DMS53 treated with DMSO at 0.1 percent for 48 hours (cell line): Measurements from ENCODE around the gene OSBPL2.

Source experiments
- DNase-seq: peaks from one replicate; lab custom pipeline; 2025; ENCODE audit not compliant: unreplicated experiment; lab: John Stamatoyannopoulos, UW

The OSBPL2 gene

GRCh38 chr20:62321975-62322374 lies 83.7 kb downstream of the OSBPL2 start:
- DNase-seq: no peak

- no peak for DNase-seq
These were observed 84.2 kb downstream of the OSBPL2 start for GRCh38 chr20:62322492-62323041.

GRCh38 chr20:62323146-62323979 lies 85.0 kb downstream of the OSBPL2 start:
- DNase-seq: no peak

DNA sequence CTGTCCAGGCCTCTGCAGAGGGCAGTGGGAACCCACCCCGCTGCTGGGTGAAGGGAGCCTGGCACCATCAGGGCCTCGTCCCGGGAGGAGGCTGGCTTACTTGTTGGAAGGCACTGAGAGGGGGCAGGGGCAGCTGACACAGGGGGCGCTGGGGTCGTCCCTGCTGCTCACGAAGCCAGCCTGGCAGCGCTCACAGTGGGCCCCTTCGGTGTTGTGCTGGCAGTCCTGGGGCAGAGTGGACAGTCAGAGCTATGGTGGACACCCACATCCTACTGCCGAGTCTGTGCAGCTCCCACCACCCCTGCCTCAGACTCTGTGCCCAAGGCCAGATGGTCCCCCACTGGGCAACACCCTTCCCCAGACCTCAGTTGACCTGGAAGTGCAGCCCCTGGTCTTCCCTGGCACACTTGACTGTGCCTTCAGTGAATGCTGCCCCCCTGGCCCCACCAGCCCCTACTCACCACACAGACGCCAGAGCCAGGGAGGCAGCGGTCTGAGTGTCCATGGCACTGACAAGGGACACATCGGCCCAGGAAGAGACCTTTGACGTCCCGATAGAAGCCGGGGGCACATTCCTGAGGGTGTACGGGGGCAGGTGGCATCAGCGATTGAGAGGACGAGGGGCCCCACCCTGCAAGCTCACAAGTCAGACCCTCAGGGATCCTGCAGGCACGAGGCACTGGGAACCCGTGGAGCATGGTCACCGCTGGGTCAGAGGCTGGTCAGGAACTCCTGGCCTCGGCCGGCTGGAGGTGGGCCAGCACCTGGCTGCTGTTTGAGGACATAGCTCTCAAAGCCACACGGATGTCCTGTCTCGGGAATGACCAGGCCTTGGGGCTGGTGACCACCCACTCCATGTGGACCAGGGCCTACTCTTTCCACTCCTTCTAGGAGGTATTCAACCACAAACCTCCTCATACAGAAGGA lies 85.9 kb downstream of the OSBPL2 start:
- DNase-seq: no peak

GRCh38 chr20:62325172-62325905 lies 87.0 kb downstream of the OSBPL2 start:
- DNase-seq: no peak

DNA sequence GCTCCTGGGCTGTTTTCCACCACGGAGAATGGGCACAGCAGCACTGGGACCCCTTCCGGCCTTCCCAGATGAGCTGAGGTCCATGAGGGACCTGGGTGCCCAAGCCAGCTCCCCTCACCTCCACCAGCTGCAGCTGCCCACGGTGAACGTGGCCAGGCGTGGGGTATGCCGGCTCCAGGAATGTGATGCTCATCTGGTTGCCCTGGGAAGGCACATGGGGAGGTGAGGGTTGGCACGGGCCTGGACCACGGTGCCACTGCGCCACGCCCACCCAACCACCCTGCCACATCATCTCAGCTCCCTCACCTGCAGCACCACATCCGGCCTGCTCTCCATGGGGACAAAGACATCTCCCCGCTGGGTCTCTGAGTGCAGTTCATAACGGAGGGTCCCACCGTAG lies 88.2 kb downstream of the OSBPL2 start:
- DNase-seq: no peak

DNA sequence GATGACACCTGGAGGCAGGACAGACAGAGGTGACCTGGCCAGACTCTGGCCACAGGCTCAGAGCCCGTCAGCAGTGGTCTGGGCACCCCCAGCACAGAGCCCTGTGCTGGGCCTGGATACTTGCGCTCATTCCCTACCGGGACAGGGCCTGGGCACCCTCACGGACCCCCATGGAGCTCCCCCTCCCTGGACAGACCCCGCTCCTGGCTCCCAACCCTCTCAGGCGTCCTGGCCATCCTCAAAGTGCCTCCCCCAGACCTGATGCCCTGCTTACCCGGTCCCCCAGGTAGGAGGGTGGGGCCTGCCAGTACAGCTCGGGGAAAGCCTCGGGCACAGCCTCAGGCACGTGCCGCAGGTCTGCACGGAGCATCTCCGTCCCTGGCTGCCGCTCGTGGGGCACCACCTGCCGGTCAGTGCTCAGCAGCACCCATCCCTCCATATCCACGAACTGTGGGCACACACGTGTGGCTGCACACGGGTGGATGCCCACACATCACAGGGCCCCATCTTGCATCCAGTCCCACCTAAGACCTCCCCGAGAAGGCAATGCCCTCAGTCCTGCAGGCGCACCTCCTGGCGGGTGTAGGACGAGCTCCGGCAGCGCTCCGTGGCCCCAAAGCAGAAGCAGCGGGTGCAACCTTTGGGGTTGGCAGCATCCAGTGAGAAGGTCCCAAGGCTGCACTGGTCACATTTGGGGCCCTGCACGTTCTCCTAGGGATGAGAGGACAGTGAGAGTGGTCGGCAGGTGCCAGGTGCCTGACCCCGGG lies 88.8 kb downstream of the OSBPL2 start:
- no peak for DNase-seq

GRCh38 chr20:62327726-62328495 lies 89.6 kb downstream of the OSBPL2 start:
- no peak for DNase-seq

- DNase-seq: no peak
These were observed 90.5 kb downstream of the OSBPL2 start for GRCh38 chr20:62328684-62329388.

DNA sequence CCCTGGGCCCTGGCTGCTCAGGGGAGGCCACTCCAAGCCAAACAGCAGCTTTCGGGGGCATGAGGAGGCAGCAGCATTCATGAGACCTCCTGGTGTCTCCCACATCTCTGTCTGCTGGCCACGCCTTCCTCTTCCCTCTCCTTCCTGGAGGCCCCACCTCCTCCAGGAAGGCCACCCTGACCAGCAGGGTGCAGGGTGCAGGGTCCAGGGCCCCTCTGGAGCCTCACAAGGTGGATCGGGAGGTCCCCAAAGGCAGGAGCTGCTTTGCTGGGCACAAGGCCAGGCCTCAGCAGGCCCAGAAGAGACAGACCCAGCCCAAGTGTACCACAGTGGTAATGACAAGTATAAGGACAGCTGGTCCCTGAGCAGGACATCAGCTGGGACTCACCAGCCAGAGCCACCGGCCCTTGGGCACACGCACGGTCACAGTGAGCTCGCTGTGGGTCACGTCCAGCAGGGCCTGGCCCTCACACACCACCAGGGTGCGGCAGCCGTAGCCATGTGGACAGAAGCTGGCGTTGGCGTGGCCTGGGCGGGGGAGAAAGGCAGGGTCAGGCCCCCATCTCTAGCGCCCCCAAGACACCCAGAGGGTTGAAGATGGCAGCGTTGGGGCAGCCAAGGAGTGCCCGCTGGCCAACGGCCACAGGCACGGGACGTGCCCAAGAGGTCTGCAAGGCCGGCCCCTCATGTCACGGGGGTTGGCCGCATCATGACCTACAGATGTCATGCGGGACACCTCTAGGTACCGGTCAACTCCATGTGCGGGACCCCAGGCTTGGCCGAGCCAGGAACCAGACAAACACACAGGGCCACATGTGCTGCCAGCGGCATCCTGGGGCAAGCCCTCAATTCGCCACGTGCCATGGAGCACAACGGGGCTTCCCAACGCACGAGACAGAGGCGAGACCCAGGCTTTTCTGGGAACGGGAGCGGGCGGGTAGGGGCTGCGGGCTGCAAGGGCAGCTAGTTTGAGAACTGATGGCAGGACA lies 91.4 kb downstream of the OSBPL2 start:
- DNase-seq: no peak

- DNase-seq: no peak
These were observed 92.4 kb downstream of the OSBPL2 start for GRCh38 chr20:62330576-62331317.

DNA sequence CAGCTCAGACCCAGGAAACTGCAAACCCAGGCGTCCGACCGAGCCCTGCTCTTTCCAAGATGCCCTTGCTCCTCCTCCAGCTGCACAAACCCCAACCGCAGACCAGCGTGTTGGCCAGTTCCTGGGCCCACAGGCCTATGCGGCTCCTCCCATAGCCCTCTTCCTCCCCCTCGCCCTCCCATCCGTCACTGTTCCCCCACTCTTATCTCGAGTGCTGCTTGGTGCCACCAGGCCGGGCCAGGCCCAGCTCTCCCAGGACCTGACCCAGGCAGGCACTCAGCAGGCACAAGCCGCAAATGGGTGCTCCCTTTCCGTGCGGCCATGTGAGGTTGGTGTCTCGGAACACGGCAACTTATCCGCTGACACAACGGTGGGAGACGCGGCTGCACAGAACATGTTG lies 93.0 kb downstream of the OSBPL2 start:
- no peak for DNase-seq

DNA sequence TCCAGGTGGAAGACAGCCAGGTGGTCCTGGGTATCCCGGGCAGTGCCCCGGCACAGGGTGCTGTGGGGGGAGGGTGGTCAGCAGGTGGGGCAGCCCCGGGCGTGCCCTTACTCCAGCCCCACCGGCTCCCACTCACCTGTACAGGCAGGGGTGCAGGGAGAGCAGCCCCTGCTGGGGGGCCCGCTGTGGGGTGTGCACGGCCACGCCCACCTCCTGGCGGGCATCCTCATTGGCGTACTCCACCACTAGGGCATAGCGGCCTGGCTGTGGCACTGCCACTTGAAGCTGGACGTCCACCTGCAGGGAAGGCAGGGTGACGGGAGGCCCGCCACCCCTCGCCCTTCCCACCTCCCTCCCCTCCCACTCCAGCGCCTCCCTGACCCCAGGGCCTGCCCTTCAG lies 94.1 kb downstream of the OSBPL2 start:
- DNase-seq: no peak

DNA sequence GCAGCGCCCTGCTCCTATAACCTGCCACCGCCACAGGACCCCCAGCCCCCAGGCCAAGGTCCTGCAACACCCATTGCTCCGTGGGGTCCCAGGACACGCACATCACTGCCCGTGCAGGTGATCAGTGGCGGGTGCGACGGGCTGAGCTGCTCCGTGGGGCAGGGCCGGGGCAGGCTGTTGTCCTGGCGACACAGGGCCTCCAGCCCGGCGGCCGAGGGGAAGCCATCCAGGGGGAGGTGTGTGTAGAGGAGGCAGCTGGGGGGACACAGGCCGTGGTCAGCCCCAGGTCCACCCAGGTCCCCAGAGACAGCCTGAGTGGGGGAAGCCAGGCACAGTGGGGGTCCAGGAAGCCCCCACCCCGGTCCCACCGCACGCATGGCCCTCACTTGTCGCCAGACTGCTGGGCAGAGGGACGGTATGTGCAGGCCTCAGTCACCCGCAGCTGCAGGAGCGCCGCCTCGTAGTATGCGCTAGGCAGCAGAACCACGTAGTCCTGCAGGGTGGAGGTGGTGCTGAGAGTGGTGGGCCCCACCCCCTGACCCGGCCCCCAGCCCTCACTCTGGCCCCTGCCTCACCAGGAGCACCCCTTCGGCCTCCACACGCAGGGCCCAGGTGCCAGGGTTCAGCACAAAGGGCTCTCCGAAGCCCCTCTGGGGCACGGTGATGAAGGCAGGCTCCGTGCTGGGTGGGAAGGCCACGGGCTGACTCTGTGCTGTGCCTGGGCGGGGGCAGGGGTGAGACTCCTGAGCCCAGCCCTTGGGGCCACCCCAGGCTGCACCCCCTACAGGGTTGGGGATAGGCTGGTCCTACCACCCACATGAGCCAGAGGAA lies 94.9 kb downstream of the OSBPL2 start:
- DNase-seq: no peak

DNA sequence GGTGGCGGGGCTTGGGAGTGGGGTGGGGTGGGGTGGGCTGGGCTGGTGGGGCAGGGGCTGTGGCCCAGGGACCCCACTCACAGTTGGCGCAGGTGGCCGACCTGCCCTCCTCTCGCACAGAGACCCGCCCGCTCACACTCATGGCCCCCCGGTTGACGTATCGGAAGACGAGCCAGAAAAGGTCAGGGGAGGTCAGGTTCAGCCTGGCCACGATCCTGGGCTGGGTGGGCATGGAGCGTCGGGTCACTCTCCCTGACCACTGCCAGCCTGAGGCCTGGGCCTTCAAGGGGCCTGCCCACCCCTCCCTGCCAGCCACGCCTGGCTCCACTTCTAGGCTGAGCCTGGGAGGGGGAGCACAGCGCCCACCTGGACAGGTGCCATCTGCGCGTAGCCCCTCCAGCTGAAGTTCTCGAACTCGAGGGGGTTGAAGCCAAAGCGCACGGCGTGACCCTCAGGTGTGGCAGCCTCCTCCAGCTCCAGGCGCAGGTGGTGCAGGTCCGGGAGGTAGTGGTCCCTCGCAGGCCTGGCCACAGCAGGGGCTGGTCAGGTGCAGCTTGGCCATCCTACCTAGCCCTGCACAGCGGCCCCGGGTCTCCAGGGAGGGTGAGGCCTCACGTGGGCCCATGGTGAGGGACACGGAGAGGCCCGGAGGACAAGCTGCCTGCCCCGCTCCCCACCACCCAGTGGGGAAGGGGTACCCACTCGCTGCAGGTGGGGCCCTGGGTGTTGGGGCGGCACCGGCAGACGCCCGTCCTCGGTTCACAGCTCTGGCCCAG lies 95.7 kb downstream of the OSBPL2 start:
- DNase-seq: no peak
